IPS DF 19.7 (cell line): ENCODE data around the gene HSD11B1L.
"Not testable (repeated sequence)": the region's sequence is repeated elsewhere in the genome, so short reads cannot be mapped to it uniquely, and the experiment has no call there.

Source experiments
- DNase-seq: peaks from one replicate; pipeline ENCODE4 v3.0.0-alpha.2; 2013; ENCODE audit warnings: low read depth, low spot score

The HSD11B1L gene

DNA sequence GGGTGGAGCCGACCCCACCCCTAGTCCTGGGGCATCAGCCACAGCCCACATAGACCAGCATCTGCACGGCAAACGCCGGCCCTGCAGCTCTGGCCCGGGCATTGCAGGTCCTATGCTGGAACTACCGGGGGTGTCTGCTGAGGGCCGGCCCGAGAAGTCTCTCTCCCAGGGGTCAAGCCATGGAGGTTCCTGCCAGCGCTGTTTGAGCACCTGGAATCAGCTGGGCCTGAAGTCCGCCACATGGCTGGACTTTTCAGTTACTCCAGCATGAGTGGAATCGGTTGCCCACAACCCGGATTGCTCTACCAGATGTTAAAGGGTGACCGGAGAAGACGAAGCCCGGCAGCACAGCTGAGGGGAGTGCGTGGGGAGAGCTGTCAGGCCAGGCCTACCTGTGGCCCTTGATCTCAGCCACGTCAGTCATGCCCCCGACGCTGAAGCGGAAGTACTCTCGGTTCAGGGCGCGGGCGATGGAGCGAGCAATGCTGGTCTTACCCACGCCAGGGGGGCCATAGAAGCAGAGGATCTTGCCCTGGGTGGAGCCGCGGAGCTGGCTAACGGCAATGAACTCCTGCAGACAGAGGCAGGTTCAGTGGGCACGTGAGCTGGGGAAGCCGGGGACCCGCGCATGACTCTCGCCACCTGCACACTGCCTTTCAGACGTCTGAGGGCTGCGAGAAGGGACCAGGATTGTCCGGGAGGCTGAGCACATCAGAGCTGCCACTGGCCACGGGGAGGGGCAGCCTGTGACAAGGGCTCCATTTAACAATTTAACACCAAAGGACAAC lies 18.0 kb downstream of the HSD11B1L start:
- DNase-seq: no peak

DNA sequence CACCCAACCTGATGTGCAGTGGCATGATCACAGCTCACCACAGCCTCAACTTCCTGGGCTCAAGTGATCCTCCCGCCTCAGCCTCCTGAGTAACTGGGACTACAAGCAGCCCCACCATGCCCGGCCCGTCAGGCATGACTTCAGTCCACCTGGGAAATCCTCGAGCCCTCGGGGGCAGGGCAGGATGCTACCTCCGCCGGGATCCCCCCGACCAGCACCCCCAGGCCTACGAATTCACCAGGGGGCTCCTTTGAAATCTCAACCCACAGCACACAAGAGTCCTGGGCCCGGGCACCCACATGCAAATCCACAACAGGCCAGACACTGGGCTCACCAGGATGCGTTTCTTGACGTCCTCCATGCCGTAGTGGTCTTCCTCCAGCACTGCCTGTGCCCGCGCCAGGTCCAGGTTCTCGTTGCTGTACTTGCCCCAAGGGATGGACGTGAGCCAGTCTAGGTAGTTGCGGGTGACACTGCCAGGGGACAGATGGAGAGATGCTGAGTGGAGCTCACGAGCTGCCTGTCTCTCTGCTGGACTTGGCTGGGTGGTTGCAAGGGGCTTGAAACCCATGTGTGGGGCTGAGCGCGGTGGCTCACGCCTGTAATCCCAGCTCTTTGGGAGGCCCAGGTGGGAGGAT lies 19.7 kb downstream of the HSD11B1L start:
- DNase-seq: no peak

DNA sequence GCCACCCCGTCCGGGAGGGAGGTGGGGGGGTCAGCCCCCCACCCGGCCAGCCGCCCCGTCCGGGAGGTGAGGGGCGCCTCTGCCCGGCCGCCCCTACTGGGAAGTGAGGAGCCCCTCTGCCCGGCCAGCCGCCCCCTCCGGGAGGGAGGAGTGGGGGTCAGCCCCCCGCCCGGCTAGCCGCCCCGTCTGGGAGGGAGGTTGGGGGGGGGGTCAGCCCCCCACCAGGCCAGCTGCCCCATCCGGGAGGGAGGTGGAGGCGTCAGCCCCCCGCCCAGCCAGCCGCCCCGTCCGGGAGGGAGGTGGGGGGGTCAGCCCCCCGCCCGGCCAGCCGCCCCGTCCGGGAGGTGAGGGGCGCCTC lies 21.2 kb downstream of the HSD11B1L start:
- not testable (repeated sequence) for DNase-seq

DNA sequence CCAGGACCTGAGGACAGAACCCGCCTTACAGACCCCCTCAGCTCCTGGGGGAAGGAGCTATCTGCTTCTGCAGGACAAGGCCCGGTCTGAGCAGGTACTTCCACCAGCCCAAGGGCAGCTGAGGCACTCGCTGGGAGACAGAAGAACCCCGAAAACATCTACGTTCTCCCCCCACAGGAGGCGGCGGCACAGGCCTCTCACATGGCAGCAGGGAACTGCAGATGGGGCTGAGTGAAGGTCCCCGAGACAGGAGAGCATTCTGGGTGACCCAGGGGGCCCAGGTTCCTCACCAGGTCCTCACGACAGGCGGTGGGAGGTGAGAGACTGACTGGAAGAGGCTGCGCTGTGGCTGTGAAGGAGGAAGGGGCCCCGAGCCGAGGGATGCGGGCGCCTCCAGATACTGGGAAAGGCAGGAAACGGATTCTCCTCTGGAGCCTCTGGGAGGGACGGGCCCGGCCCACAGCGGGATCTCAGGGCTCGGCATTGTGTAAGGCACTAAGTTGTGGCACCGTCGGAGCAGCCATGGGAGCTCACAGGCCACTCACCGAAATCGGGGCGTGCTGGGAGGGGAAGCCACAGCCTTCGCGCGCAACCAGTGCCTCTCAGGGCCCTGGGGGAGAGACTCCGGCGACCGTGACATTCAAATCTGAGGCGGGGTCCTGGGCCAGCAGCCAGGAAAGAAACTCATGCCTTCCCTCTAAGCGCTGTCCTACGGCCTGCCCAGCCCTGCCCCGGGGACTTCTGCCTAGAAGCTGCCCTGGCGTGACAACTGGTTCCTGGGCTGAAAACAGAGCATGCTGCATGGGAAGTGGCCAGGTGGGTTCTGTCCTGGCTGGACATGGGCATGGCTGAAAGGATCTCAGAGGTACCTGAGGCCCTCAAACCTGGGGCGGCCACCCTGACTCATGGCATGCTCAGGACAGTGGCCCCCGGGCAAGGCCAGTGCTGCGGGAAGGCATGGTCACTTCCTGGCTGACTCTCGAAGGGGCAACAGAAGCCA lies 23.3 kb downstream of the HSD11B1L start:
- no peak for DNase-seq

DNA sequence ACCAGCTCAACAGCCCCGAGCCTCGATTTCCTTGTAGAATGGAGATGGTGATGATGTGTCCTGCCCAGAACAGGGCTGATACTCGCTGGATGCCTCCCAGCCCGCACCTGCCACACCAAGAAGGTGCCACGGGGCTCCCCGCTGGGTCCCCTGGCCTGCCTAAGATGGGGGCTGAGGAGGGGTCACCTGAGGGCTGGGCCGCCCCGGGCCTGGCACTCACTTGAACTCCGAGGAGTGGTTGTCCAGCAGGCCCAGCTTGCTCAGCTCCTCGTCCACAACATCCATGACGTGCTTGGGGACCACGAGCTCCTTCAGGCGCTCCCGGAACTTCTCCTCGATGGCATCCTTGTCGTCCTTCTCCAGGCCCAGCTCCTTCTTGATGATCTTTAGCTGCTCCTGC lies 24.7 kb downstream of the HSD11B1L start:
- no peak for DNase-seq

DNA sequence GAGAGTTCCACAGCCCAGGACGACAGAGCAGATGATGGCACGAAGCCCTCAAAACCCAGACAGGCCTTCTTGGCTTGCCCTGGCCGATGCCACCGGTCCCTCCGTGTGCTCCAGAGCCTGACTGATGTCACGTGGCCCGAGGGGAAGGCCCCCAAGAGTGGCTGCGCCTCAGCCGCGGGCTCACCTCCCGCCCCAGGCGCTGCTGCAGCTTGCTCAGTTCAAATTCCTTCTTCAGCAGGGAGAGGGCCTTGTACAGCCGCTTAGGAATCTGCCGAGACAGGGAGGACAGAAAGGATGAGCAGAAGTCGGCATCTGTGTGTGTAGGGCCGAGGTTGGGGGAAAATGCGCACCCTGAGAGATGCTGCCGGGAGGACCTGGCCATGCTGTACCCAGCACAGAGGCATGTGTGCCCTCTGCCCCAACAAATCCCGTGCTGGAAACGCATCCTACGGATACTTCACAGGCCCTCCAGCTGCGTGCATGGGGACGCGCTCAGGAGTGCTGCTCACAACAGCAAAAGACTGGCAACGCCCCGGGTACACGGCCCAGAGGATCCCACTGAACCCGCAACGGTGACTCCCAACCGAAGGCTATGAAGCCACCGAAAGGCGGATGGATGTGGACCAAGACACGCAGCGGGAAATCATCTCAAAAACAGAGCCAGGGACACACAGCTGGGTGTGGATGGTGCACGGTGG lies 26.2 kb downstream of the HSD11B1L start:
- no peak for DNase-seq

DNA sequence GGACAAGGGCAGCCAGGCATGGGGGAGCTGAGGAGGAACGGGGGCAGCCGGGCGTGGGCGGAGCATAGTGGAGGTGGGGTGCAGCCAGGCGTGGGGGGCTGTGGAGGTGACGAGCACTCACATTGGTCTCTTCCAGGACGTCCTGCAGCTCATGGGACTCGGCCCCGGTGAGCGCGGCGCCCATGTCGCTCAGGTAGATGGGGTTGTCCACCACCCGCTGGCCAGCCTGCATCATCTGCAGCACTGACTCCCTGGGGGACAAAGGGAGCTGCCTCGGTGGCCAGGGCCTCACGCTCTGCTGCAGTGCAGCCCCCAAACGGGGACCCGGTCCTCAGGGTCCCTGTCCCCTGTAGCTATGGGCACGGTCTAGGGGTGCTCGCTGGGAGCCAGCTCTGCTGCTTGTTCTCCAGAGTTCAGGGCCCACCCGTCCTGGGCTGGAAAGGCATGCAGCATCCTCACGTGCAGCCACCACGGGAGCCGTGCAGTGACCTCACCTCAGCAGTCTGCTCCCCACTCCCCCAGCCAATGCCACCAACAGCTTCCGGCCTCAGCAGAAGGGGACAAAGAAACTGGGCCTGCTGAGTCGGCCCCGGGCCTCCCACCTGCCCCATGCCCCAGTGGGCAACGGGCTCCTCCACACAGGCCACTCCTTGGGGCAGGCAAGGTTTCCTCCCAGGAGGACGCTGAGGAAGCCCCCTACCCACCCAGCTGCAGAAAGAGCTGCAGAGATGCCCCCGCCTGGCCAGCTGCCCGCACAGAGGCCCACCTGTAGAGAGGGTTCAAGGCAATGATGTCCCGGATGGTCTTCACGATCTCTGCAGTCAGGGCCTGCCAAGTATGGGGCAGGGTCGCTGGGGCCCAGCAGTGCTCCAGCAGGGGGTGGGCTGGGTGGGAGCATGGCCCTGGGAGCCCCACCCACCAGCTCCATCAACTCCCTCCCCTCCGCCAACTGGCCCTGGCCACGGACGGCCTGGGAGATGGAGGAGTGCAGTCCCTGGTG lies 27.0 kb downstream of the HSD11B1L start:
- DNase-seq: no peak

DNA sequence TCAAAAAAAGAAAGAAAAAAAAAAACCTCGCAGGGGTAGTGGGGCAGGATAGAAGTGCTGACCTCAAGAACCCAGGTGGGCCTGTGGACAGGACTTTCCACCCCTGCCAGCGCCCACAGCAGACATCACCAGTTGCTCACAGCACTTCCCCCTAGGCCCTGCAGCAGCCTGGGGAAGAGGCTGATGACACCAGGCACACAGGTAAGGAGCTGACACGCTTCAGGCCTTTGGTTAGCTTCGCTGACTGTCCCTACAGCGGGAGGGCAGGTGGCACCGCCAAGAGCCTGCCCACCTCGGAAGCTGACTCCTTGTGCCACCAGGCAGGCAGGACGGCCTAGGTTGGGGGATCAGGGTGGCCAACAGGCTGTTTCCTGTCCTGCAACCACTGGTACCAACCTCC lies 30.2 kb downstream of the HSD11B1L start:
- no peak for DNase-seq

DNA sequence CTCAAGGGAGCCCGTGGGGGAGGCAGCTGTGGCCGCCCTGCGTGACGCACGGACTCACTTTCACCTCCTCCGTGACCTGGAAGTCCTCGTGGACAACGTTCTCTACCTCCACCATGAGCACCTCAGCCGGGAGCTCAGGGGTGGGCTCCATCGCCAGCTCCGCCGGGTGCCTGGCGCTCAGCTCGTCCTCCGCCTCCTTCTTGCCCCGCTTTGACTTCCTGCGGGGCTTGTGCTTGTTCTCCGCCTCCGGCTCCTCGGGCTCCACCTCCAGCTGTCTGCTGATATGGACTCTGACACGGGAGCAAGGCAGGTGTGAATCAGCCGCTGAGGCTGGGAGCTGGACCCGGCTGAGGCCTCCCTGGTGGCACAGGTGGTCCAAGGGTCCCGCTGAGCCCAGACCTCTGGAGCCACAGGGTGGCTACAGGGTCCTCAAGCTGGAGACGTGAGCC lies 30.9 kb downstream of the HSD11B1L start:
- DNase-seq: no peak

DNA sequence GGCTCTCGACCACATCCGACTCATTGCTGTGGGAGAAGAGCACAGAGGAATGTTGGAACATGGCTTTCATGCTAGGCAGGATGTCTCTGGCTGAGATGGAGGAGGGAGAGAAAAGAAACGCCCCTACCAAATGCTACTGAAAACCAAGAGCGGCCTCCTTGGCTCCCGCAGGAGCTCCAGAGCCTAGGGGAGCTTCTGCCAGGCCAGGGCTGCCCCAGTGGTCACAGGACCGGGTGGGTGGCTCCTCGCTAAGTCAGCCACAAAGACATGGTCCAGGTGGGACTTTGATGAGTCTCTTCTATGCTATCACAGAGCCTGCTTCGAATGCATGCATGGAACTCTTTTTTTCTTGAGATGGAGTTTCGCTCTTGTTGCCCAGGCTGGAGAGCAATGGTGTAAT lies 32.4 kb downstream of the HSD11B1L start:
- no peak for DNase-seq

DNA sequence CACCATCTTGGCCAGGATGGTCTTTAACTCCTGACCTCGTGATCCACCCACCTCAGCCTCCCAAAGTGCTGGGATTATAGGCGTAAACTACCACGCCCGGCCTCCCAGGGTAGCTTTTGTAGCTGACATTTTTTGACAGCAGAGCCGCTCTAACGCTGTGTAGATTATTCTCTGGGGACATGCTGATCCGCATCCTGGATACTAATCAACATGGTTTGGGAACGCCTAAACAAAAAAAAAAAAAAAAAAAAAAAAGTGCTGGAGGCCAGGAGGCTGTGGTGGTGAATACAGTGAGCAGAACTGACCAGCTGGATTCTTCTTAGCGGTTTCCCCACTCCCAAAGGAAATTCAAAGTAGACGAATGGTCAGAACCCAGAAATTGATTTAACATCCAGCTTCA lies 34.0 kb downstream of the HSD11B1L start:
- no peak for DNase-seq

DNA sequence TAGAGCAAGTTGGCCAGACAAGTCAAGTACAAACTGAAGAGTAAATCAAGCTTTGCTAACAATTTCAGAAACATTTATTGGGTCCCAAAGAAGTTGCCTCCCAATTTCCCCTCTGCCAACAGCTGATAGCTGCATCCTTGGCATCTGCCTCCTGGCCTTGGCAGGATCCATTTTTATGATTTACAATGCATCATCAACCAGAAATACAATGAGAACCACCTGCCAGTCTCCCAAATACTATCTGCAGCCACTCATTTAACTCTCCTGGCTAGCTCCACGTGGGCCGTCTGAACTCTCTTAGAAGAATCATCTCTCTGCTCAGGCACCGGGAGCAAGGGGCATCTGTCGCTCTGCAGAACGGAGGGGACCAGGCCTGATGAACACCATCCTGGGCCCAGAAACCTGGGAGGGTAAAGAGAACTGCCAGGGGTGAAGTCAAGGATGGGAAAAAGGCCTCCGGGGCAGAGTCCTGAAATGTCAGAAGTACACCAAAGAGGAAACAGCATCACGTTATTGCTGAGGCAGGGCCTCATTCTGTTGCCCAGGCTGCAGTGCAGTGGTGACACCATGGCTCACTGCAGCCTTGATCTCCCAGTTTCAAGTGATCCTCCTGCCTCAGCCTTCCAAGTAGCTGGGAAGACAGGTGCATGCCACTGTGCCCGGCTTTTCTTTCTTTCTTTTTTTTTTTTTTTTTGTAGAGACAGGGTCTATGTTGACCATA lies 36.5 kb downstream of the HSD11B1L start:
- no peak for DNase-seq

DNA sequence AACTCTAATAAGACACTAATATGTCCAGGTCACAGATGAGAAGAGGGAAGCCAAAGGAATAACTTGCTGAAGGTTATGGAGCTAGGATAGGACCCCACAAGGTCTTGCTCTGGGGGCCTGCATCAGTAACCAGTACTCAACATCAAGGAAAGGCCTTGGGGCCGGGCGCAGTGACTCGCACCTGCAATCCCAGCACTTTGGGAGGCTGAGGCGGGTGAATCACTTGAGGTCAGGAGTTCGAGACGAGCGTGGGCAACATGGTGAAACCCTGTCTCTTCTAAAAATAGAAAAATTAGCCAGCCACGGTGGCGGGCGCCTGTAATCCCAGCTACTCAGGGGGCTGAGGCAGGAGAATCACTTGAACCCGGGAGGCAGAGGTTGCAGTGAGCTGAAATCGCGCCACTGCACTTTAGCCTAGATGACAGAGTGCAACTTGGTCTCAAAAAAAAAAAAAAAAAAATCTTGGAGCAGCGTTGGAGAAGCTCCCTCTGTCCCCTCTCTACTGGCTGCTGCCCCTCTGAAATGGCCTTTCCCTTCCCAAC lies 37.3 kb downstream of the HSD11B1L start:
- no peak for DNase-seq

DNA sequence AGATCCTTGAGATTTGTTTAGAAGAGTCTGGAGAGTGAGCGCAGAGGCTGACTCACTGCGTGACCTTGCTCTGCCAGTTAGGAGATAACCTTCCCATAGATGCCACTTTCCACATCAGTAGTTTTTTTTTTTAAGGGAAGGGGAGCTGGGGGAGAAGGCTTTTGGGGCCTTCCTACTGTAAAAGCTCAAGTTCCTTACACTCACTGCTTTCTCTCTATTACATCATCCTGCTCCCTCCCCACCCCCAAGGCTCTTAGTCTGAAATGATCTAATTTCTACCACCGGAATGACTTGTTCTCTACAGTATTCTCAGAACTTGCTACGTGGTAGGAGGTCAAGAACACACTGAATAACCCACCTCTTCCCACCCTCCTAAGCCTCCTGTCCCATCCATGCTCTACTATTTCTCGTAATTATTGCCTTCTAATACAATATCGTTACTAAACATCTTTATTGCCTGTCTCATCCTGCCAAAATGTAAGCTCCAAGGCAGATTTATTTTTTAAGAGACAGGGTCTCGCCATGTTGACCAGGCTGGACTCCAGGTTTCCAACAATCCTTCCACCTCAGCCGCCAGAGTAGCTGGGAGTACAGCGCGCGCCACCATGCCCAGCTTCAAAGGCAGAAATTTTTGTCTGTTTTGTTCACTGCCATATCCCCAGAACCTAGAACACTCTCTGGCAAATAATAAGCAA lies 37.9 kb downstream of the HSD11B1L start:
- DNase-seq: no peak

DNA sequence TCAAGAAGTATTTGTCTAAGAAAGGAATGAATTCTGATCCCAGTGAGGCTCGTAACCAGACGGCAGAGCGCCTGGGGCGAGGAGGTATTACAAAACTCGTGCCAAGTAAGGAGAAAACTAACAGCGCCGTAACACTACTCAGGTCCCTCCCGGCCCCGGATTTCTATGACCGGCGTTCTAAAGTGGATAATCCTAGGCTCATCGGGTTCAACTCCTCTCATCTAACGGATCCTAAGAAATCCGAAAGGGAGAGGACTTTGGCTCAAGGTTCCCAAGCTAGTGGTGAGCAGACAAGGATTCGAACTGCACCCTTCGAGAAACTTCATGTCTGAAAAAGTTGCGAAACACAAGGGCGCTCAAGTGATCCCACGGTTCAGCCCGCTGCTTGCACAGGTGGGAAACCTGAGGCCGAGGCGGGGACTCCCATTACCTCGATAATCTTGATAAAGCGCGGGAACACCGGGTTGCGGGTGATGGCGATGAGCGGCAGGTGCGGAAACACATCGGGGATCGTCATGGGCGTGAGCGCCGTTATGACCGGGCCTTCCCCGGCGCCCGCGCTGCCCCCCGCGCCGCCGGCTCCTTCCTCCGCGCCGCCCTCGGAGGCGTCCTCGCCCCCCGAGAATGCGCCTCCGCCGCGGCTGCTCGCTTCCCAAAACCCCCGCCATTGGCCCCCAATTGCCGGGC lies 38.6 kb downstream of the HSD11B1L start:
- DNase-seq: no peak

DNA sequence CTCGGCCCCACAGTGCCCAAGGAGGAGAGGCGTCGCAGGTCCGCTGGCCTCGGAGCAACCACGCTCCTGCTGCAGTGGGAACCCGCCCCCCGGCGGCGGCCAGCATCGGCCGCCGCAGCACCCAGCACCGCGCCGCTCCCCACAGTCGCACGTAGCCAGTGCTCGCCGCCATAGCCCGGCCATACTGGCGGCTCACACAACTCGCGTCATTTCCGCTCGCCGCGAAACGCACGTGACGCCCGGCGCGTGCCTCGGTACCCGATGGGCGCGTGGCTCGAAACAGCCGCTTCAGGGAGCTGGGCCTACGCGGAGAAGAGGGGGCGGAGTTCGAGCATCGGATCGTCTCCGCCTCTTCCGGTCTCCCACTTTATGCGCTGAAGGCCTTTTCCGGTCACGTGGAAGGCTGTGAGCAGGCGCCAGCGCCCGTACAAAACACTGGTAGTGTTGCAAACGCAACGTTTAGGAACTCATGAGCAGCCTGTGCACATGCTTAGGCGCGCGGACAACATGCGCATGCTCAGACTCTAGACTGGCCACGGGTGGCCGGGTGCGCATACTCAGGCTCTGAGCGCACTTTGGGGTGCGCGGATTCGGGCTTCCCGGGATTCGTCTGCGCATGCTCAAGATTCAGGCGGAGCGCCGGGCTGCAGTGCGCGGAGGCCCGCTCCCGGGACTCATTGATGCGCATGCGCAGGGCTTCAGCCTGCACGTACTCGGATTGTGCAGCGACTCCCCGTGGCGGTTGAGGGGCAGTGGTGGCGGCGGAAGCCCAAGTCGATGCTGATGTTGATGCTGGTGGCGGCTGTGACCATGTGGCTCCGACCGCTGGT lies 39.3 kb downstream of the HSD11B1L start, which contains the start of the genes CATSPERD and LONP1:
Gene CATSPERD (plus strand): TSS at position 677 of the 830 bp plus-strand sequence. CDS start 101 bp downstream, at position 778.
Gene LONP1 (minus strand): TSS at position 186 of the 830 bp plus-strand sequence. CDS start 14 bp downstream, at position 172.
- DNase-seq: peak; percentile 92
